ENCODE data around the gene UMOD.

UMOD gene

GRCh38 chr16:20334396-20334795, 18.1 kb downstream of the UMOD start:
- Histone ChIP-seq H3K27me3 (ENCODE audit: low read length) (no peaks in the 10 kb centered on the region), H3K36me3 (ENCODE audit: low read length) (no peaks in the 10 kb centered on the region), H3K4me3 (ENCODE audit: insufficient read depth, low read length, poor library complexity, severe bottlenecking) (no peak overlapping the region), H2AFZ (ENCODE audit: low read depth, low read length, severe bottlenecking) (no peak overlapping the region), H3K79me2 (ENCODE audit: insufficient read depth, low read length) (no peaks in the 10 kb centered on the region), H4K20me1 (ENCODE audit: low read depth, low read length) (no peaks in the 10 kb centered on the region), H3K4me2 (ENCODE audit: low read depth, low read length, poor library complexity, severe bottlenecking) (no peak overlapping the region), H3K27ac (ENCODE audit: low read depth, low read length) (no peak overlapping the region), H3K9ac (ENCODE audit: low read length) (no peak overlapping the region), H3K9me2 (replicated peaks; ENCODE audit: insufficient read depth, low read length) (no peaks in the 10 kb centered on the region), H3K9me3 (ENCODE audit: insufficient read depth, low read length) (no peaks in the 10 kb centered on the region), H3F3A (ENCODE audit: insufficient read depth) (no peaks in the 10 kb centered on the region)
- TF ChIP-seq EZH2phosphoT487 (conservative IDR thresholded peaks at IDR 0.05; ENCODE audit: low read length), result no peak
- TF ChIP-seq CTCF (IDR thresholded peaks at IDR 0.05; ENCODE audit: insufficient read depth, low read length, poor library complexity, severe bottlenecking), result no peak

GRCh38 chr16:20333120-20333519, 19.4 kb downstream of the UMOD start:
- no peak overlapping the region for H3K4me2 ChIP-seq (ENCODE audit: low read depth, low read length, poor library complexity, severe bottlenecking)
- no peaks in the 10 kb centered on the region for H4K20me1 ChIP-seq (ENCODE audit: low read depth, low read length)
- H3K9ac ChIP-seq (ENCODE audit: low read length), result no peak overlapping the region
- no peaks in the 10 kb centered on the region for H3K9me2 ChIP-seq (replicated peaks; ENCODE audit: insufficient read depth, low read length)
- no peaks in the 10 kb centered on the region for H3K36me3 ChIP-seq (ENCODE audit: low read length)
- no peak overlapping the region for H2AFZ ChIP-seq (ENCODE audit: low read depth, low read length, severe bottlenecking)
- no peak overlapping the region for H3K27ac ChIP-seq (ENCODE audit: low read depth, low read length)
- no peaks in the 10 kb centered on the region for H3K9me3 ChIP-seq (ENCODE audit: insufficient read depth, low read length)
- H3F3A ChIP-seq (ENCODE audit: insufficient read depth), result no peaks in the 10 kb centered on the region
- H3K79me2 ChIP-seq (ENCODE audit: insufficient read depth, low read length), result no peaks in the 10 kb centered on the region
- no peaks in the 10 kb centered on the region for H3K27me3 ChIP-seq (ENCODE audit: low read length)
- no peak overlapping the region for H3K4me3 ChIP-seq (ENCODE audit: insufficient read depth, low read length, poor library complexity, severe bottlenecking)
- TF ChIP-seq CTCF (IDR thresholded peaks at IDR 0.05; ENCODE audit: insufficient read depth, low read length, poor library complexity, severe bottlenecking) (no peak), EZH2phosphoT487 (conservative IDR thresholded peaks at IDR 0.05; ENCODE audit: low read length) (no peak)

GRCh38 chr16:20332411-20332810, 20.1 kb downstream of the UMOD start:
- Histone ChIP-seq H3K9me2 (replicated peaks; ENCODE audit: insufficient read depth, low read length) (no peaks in the 10 kb centered on the region), H3F3A (ENCODE audit: insufficient read depth) (no peaks in the 10 kb centered on the region), H3K9me3 (ENCODE audit: insufficient read depth, low read length) (no peaks in the 10 kb centered on the region), H3K4me3 (ENCODE audit: insufficient read depth, low read length, poor library complexity, severe bottlenecking) (no peak overlapping the region), H3K79me2 (ENCODE audit: insufficient read depth, low read length) (no peaks in the 10 kb centered on the region), H3K27ac (ENCODE audit: low read depth, low read length) (no peak overlapping the region), H3K4me2 (ENCODE audit: low read depth, low read length, poor library complexity, severe bottlenecking) (no peak overlapping the region), H3K9ac (ENCODE audit: low read length) (no peak overlapping the region), H3K27me3 (ENCODE audit: low read length) (no peaks in the 10 kb centered on the region), H3K36me3 (ENCODE audit: low read length) (no peaks in the 10 kb centered on the region), H2AFZ (ENCODE audit: low read depth, low read length, severe bottlenecking) (no peak overlapping the region), H4K20me1 (ENCODE audit: low read depth, low read length) (no peaks in the 10 kb centered on the region)
- TF ChIP-seq EZH2phosphoT487 (conservative IDR thresholded peaks at IDR 0.05; ENCODE audit: low read length) (no peak), CTCF (IDR thresholded peaks at IDR 0.05; ENCODE audit: insufficient read depth, low read length, poor library complexity, severe bottlenecking) (no peak)

Data from SU-DHL-6 (cell line).